GM03348 (cell line): Measurements from ENCODE around the gene UQCC5.
A peak's percentile ranks its signal among the peaks of the same experiment; 100 is the strongest.

Experiments used
- DNase-seq: peaks from one replicate; pipeline ENCODE4 v3.0.0; 2012; ENCODE audit warnings: low spot score

The UQCC5 gene

DNA sequence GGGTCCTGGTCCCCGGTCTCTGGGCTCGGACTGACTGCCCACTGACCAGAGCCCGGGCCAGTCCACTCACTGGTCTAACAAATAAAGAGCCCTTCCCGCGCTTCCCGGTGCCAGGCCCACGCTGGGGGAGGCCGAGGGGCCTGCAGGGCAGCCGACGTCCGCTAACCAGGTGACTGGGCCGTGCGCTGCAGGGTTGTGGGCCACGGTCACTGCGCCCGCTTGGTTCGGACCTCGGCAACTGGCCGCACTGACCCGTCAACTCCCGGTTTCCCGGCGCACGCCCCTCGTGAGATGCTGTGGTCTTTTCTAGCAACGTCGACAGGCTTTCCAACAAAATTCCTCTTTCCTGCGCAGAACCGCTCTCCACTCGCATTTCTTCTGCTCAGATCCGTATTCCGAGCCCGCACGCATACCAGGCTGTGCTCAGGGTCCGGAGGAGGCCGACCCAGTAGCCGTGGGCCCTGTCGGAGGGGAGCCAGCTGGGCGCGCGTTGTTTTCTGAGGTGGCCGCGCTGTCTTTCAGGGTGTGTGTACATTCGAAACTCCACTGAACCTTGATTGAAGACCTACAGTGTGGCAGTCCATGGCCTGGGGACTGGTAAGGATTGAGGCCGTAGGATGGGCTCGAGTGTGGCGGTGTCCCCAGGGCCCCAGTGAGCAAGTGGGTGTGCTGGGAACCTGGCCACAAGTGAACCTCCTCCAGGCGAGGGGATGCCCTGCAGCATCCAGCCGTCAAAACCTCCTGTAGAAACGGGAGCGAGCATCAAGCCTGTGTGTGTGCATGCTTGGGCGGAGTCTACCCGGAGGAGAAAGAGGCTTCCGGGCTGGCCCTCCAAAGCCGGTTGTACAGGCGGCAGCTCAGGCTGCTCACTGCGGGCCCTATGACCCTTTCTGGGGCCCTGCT is 1.9 kb upstream of the UQCC5 start:
- peak; percentile 55 for DNase-seq

DNA sequence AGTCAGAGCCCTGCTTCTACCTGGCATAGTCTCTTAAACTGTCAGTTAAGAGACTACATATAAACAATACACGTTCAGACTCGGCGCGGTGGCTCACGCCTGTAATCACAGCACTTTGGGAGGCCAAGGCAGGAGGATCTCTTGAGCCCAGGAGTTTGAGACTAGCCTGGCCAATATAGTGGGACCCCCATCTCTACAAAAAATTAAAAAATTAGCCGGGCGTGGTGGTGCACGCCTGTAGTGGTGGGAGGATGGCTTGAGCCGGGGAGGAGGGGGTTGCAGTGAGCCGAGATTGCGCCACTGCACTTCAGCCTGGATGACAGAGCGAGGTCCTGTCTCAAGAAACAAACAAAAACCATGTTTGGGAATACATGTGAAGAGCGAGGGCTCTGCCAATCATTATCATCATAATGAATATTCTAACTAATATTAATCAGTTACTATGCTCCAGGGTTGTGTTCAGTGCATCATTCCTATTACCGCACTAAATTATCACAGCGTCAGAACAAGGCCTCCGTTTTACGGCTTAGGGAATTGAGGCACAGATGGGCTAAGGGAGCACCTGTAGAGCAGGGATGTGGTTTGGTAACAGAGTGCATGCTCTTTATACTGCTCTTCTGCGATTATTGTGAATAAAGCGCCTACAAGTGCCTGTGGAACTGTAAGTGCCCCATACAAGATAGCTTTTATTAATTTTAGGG is 844 bp upstream of the UQCC5 start:
- no peak for DNase-seq

DNA sequence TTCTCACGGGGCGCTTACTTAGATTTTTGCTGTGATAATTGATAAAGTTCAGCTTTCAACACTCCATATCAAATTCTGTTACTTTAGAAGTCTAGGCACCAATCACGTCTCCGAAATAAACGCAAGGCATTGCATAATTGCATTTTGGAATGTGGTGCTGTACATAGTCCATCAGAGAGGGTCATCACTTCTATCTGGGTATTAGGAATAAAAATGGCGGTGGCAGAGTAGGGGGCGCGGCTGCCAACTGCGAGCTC is 365 bp upstream of the UQCC5 start:
- no peak for DNase-seq

DNA sequence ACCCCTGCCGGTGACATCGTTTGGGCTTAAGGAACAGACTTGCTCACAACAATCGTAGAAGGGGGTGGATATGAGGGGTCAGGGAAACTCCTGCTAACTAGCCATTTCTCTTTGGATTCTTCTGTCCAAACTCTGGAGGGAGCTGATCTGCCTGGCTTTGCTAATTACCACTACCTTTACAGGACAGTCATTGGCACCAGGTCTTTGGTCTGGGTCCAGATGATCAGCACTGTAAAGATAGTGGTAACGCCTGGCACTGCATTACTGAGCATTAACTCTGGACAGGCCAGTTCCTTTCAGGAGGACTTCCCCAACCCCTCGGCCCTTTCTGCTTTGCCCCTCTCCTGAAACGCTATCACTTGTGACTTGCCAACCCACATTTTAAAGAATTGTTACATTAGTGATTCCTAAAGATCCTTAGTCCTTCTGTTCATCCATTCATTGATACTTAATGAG is 788 bp downstream of the UQCC5 start:
- no peak for DNase-seq

DNA sequence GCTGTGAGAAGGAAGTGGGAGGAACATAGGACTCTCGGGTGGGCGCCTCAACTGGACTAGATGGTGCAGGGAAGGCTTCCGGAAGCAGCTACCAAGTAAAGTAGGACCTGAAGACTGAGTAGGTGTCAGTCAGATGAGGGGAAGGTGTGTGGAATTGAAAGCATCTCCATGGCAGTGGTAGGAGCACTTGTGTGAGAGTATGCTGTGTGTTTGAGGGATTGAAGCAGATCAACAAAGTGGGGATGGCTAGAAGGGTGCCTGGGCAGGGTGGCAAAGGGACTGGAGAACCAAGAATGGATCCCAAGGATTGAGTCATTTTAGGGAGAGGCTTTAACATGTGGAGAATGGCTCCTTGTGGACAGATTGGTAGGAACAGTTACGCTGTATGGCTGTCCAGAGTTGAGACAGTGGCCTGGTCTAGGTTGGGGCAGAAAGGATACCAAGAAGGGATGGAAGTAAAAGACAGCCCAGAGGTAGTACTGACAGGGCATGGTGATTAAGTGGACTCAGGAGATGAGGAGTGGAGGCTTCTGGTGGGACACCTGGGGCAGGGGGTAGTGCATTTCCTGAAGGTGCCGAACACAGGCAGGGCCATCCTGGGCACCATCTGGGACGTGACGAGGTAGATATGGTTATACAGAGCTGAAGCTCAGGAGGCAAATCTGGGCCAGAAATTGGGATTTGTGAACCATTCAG is 1.5 kb downstream of the UQCC5 start:
- no peak for DNase-seq

DNA sequence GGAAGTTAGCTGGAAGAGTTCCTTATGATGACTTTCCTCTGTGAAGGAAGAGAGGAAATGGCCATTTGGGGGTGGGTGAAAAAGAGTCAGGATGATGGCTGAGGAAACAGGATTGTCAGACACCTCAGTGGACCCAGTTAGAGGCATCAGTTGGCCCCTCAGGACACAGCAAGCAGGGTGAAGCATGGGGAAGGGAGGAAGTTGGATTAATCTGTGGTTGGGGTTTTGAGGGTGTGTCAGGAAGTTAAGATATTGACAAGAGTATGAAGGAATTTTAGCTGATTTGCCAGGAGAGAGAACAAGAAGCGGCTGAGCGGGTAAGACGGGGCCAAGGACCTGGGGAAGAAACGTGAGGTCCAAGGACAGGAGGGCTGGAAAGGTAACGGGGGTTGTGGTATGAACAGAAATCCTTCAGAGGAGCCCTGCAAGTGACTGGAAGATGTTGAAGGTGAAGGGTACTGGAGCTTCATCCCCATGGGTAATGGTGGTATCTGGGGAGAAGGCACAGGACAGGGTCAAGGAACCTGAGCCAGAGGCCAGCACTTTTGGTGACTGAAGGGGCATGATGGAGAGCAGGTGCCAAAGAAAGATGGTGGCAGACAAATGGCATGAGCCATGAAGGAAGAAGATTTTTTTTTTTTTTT is 2.7 kb downstream of the UQCC5 start:
- DNase-seq: no peak

DNA sequence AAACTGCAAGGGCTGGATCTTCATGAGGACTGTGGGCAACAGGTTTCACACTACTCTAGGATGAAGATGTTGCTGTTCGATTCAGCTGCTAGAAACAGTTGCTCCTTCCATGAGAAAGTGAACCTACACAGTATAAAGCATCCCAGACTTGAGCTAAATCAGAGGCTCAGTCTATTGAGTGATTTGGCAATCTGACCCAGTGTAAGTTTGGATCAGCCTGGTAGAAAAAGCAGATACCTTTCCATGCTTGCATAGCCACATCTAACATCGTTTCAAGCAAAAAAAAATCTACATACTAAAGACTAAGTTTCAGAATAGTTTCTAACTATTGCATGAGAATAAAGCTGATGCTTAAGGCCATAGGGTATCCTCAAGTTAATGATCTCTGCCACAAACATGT is 4.6 kb downstream of the UQCC5 start:
- no peak for DNase-seq

DNA sequence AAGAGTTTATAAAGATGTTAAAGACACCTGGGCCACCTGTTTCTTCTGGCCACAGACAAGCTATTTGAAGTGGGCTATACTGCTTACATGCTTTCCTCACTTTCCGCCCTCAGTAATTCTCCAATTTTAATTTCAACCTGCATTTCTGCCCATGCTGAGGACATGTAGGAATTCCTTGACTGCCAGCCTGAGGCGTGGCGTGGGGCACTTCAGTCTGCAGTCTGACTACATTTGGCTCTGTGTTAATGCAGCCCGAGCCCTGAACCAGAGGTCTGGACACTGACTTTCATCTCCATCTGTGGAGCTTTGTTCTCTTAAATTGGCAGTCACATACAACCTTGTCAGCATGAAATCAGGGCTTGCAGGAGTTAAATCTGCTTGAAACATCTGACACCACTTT is 8.5 kb downstream of the UQCC5 start:
- DNase-seq: no peak

DNA sequence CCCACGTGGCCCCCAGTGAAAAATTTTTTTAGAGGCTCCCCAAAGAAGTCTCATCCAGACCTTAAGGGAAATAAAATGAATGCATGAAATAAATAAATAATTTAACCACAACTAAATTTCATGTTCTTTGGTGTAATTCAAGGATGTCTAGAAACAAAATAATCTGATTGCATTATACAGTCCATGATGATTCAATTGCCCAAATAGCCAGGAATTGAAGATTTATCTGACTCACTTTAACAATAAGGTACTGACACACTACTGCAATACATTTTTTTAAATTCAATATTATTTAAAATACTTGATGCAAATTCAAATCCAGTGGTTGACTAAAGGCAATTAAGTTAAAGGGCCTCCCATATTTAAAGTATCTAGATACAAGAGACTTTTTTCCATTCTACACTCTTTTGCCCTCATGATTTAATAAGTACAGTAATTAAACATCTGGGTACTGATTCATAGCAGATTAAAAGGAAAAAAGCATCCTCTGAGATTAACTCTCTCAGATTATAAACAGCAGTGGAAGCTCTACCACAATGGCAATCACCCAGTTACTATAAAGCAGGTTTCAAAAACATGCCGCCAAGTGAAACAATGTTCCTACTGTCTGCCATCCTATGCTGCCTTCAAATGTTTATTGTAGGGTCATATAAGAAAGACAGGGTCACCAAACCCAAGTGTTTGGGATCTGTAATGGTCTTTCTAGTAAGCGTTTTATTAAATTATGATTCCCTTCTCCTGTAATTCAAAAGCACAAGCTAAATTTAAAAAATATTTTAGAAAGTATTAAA is 9.9 kb downstream of the UQCC5 start:
- DNase-seq: no peak

DNA sequence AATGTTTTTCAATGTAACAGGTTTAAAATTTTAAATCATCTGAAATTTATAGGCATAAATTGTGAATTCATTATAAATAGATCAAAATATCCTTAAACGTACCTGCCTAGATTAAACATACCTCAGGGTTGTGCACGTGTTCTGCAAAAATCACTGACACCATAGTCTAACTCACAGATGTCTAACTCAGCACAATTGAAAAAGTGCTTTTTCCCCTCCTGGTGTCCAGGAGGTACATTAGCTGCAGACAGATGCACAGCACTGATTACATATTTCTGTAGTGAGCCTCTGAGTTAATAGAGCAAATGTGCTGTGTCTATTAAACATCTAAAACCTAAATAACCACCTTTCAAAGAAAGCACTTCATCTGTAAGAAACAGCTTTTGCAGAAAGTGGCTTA is 10.7 kb downstream of the UQCC5 start:
- DNase-seq: no peak

DNA sequence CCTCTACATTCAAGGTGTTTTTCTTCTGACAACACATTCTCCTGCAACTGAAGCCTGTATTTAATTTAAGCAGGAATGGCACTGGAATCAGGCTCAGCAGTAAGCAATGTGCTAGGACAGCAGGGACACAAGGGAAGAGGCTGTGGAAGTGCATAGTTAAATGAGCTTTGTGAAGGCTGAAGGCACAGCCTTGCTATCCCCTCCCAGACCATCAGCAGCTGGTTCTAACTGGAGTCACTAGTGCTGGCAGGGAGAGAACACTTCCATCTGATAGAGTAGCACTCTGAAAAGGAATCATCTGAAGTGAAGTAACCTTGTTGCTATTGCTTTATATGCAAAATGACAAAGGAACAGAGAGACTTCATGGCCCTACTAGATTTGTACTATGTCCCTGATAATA is 14.7 kb downstream of the UQCC5 start:
- no peak for DNase-seq

DNA sequence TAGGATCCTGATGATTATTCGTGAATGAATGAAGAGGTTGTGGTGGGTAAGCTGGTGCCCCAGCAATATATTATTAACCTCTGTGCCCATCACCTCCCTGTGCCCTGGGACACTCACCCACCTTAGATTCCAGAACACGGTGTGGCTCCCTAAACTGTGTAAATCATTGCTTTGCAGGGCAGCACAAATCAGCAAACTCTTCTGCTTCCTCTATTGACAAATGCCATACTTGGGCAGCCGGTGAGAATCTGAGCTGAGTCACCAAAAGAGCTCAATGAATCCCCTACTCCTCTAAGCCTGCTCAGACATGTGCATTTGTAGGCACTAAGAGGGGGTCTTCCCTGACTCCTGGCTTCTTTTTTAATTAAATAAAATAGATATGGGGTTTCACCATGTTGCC is 15.7 kb downstream of the UQCC5 start:
- no peak for DNase-seq

DNA sequence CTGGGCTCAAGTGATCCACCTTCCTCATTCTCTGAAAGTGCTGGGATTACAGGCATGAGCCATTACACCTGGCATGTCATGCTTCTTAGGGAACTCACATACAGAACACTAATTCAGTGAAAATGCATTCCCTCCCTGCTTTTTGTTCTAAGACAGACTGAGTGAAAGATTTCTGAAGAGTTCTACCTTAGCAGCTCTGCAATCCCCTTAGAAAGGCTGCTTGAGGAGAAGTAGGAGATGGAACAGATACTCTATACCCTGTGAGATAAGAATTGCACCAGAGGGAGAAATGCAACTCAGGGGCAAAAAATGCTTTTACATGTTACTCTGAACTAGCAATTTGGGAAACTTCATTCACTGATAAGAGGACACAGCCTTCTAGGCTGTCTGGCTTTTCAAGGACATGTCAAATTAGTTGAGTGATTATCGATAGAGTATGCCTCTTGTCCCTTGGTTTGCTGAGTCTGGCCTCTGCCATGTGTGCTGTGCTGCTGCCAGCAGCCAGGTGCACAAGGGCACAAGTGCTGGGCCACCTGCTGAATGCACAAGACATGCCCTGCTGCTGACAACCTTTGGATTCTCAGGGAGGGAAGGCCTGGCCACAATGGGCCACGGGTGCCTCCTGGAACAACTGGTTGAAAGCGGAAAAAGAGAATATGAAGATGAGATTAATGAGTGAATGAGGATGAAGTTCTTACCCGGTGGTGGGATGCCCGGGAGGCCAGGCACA is 17.8 kb downstream of the UQCC5 start:
- DNase-seq: no peak

DNA sequence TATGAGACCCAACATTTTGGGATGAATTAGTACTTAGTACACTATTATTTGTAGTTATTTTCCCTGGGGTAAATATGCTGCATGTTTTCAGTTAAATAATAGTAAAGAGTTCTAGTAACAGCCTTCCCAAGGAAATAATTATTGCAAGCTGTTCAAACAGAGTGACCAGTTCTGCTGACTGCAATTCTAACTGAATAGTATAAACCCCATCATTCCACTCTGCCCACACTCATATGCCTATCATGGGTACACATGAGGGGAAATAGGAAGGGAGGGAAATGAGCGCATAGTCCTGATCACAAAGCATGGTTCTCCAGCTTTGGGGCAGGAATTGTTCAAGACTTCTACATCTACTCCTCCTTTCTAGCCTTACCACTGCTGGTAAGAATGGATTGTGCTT is 18.7 kb downstream of the UQCC5 start:
- peak; percentile 31 for DNase-seq

DNA sequence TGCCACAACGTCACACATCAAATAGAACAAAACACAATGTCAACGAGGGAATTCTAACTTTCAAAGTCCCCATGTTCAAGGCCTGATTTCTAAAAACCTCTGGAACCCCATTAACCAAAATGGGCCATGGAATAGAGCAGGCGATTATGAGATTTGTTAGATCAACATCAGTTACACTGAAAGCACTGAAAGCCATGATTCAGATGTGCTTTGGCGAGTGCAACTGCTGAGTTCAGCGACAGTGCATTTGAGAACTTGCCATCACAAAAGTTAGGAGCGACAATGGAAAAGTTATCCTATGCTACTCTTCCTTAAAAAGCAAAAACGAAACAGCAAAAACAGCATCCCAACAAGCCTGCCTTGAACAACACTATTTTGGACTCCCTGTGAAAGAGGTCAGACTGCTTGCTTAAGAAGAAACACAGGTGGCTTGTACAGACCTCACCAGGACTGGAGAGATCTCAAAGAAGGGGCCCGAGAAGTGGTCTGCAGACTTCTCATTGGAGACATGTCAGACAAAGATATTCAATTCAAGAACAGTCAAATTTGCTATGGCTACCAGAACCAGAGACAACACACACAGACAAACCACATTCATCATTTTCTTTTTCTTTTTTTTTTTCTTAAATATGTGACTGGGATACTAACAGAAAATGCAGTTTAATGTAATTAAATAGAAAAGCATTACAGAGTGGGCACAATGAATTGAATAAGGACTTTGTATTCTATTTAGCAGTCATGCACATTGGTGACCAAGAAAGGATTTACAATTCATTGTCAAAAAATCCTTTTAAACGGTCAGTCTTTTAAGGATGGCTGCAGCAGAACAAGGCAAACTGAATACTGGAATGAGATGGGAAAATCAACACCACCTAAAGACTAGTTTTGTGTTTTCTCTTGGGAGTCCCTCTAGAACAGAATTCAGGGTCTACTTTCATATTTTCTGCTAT is 20.9 kb downstream of the UQCC5 start:
- DNase-seq: no peak

DNA sequence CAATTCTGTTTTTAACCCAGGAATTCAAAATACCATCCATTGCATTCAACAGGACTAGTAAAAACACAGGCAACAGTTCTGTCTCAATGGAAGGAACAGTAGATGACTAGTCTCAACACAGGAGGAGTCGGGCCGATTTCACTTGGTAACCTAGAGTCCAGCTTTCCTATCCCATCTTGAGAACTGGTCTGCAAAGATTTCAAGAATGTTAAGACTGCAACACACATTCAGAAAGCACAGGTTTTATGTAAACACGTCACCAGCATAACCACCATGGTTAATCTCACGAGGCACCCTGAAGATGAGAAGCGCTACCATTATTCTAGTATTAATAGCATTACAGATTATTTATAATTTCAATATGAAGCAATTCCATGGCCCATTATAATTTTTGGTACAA is 22.0 kb downstream of the UQCC5 start:
- DNase-seq: no peak

DNA sequence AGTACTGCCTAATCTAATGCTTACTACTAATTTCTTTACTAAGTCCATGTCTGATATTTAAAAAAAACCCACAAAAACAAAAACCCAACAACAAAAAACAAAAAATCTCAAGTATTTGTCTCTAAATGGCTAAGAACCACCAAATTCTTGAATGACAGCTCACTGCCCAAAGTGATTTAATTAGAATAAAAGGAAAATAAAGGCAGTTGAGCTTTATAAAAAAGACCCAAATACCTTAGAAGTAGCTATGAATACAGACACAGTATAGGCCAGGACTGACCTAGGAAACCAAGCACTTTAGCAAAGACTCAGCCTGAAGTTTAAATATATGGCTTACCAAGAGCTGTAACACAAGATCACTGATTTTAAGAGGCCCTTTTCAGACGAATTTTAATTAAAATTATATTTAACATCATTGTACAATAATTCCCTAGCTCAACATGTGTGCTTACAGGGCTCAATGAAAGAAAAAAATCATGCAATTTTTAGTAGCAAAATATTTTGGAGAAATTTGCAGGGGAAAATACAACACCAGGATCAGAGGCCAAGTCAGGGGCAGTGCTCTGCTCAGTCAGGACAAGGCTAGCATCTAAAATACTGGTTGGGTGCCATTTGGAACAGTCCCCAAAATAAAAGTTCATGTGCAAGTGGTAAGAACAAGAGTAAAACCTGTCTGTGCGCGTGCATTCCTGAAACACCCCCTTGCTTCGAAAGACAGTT is 24.8 kb downstream of the UQCC5 start:
- peak; percentile 11 for DNase-seq

DNA sequence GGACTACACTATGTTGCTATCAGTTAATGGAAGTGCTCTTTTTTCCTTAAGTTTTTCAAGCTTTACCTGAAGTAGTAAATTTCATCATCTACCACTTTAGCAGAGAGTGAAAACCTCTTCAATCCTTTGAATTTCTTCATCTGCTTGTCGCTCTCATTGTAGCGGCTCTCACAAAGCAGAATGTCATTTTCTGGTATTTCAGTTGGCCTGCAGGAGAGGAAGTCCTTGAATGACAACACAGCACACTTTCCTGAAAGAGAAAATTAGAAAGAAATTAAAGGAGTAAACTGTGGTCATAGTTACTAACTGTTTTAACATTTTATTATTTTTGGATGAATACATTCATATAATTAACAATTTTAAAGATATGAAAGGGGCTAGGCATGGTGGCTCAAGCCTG is 27.6 kb downstream of the UQCC5 start:
- DNase-seq: no peak

DNA sequence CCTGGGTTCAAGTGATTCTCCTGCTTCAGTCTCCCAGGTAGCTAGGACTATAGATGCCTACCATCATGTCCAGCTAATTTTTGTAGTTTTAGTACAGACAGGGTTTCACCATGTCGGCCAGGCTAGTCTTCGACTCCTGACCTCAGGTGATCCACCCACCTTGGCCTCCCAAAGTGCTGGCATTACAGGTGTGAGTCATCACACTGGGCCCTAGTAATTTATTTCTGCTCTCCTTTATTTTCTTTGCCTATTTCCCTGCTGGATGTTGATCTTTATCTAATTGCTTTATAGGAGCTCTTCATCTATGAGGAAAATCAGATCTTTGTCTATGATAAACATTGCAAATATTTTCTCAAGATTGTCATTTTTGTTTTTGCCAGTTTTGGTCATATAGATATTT is 31.7 kb downstream of the UQCC5 start:
- no peak for DNase-seq
